SK-N-SH (cell line): Measurements from ENCODE around the gene NECTIN1. TPM values are rescaled to one million over a fixed set of nuclear protein-coding genes. Genes with fewer than 3 reads are reported as not detected.

Source experiments
- CTCF ChIA-PET: fragments of 300-600, 350-600 bp; formaldehyde crosslinking; extraction: SDS; loops from one replicate; lab custom pipeline; 2021; lab: Yijun Ruan, JAX
- POLR2A ChIA-PET: fragments of 350-600 bp; sonication (Branson Sonifier 250); formaldehyde crosslinking; extraction: SDS; loops from one replicate; lab custom pipeline; 2020; ENCODE audit warnings: antibody characterized with exemption, inconsistent platforms; lab: Yijun Ruan, JAX
- DNase-seq: peaks from one replicate; pipeline ENCODE4 v3.0.0; 2012
- H2AFZ ChIP-seq: fragments of 200-600 bp; sonication (generic); 2 replicates; pipeline ENCODE4 v1.8.1; 2016; ENCODE audit warnings: antibody characterized with exemption, mild to moderate bottlenecking, low read depth
- H3F3A ChIP-seq: fragments of 200-600 bp; sonication (generic); replicated peaks from 2 replicates; pipeline ENCODE3; 2016; ENCODE audit warnings: antibody characterized with exemption, mild to moderate bottlenecking; ENCODE audit not compliant: insufficient read depth
- H3K27ac ChIP-seq, 2 experiments: fragments of 200-500 bp in 1 of 2; fragments of 200-600 bp in 1 of 2; sonication (Bioruptor generic) in 1 of 2; sonication (generic), shearing (Covaris generic) in 1 of 2; 2 replicates each; pipeline versions ENCODE4 v1.5.1 to v1.6.1; 2014 to 2016; ENCODE audit warnings: low read depth in 2 of 2, inconsistent platforms in 1 of 2, low read length in 1 of 2, mild to moderate bottlenecking in 1 of 2, mixed read lengths in 1 of 2
- H3K27me3 ChIP-seq: fragments of 200-600 bp; sonication (generic), shearing (Covaris generic); 2 replicates; pipeline ENCODE4 v1.6.1; 2016; ENCODE audit warnings: mixed run types; ENCODE audit not compliant: insufficient read depth
- H3K36me3 ChIP-seq, 2 experiments: fragments of 200-500 bp in 1 of 2; fragments of 200-600 bp in 1 of 2; sonication (Bioruptor generic) in 1 of 2; sonication (generic) in 1 of 2; replicated peaks in 1 of 2; 2 replicates each; pipeline versions ENCODE3 to v1.5.1; 2014 to 2016; ENCODE audit warnings: low read length in 1 of 2, mild to moderate bottlenecking in 1 of 2; ENCODE audit not compliant: insufficient read depth in 2 of 2, control insufficient read depth in 1 of 2
- H3K4me1 ChIP-seq, 2 experiments: fragments of 200-500 bp in 1 of 2; fragments of 200-600 bp in 1 of 2; sonication (Bioruptor generic) in 1 of 2; sonication (generic), shearing (Covaris generic) in 1 of 2; 2 replicates each; pipeline versions ENCODE4 v1.5.1 to v1.6.1; 2014 to 2016; ENCODE audit warnings: low read depth in 1 of 2, low read length in 1 of 2, mixed run types in 1 of 2; ENCODE audit not compliant: insufficient read depth in 2 of 2, control insufficient read depth in 1 of 2
- H3K4me2 ChIP-seq: fragments of 200-600 bp; sonication (generic), shearing (Covaris generic); 2 replicates; pipeline ENCODE4 v1.6.1; 2017; ENCODE audit warnings: mixed run types
- H3K4me3 ChIP-seq, 2 experiments: fragments of 200-500 bp in 1 of 2; fragments of 200-600 bp in 1 of 2; sonication (Bioruptor generic) in 1 of 2; sonication (generic), shearing (Covaris generic) in 1 of 2; 2 replicates each; pipeline versions ENCODE4 v1.5.1 to v1.8.1; 2014 to 2016; ENCODE audit warnings: low read depth in 2 of 2, inconsistent platforms in 1 of 2, low read length in 1 of 2, mild to moderate bottlenecking in 1 of 2, mixed read lengths in 1 of 2, moderate library complexity in 1 of 2
- H3K79me2 ChIP-seq: fragments of 200-600 bp; sonication (generic); 2 replicates; pipeline ENCODE4 v1.8.1; 2017; ENCODE audit warnings: mild to moderate bottlenecking; ENCODE audit not compliant: insufficient read depth
- H3K9ac ChIP-seq: fragments of 200-600 bp; sonication (generic); 2 replicates; pipeline ENCODE4 v1.6.1; 2017; ENCODE audit warnings: mixed run types
- H3K9me2 ChIP-seq: fragments of 200-600 bp; sonication (generic); 2 replicates; pipeline ENCODE4 v1.6.1; 2017; ENCODE audit warnings: mixed run types
- H3K9me3 ChIP-seq: fragments of 200-600 bp; sonication (generic); 2 replicates; pipeline ENCODE4 v1.6.1; 2017; ENCODE audit warnings: mixed run types, mild to moderate bottlenecking, moderate library complexity
- H4K20me1 ChIP-seq: fragments of 200-600 bp; sonication (generic); 2 replicates; pipeline ENCODE4 v1.6.1; 2017; ENCODE audit warnings: mild to moderate bottlenecking, mixed run types; ENCODE audit not compliant: insufficient read depth
- EP300 ChIP-seq, 2 experiments: IDR thresholded peaks; 2 replicates each; pipeline versions ENCODE4 v1.4.0 to v1.6.1; 2012; ENCODE audit warnings: borderline replicate concordance in 1 of 2, low read depth in 1 of 2, low read length in 1 of 2
- FOXJ3 ChIP-seq: sonication (generic); formaldehyde crosslinking; IDR thresholded peaks from 2 replicates; pipeline ENCODE4 v1.5.1; 2020; ENCODE audit warnings: mild to moderate bottlenecking, missing genetic modification reagents
- FOXM1 ChIP-seq: IDR thresholded peaks from 2 replicates; pipeline ENCODE4 v1.4.0; 2012; ENCODE audit warnings: low read depth, mild to moderate bottlenecking
- JUND ChIP-seq: IDR thresholded peaks from 2 replicates; pipeline ENCODE4 v1.4.0; 2012
- MEF2A ChIP-seq: IDR thresholded peaks from 2 replicates; pipeline ENCODE4 v1.4.0; 2012; ENCODE audit warnings: low read depth, borderline replicate concordance
- MXI1 ChIP-seq: IDR thresholded peaks from 2 replicates; pipeline ENCODE4 v1.6.1; 2012; ENCODE audit warnings: mild to moderate bottlenecking, low read depth, low read length, improper control_type of control experiment
- NRF1 ChIP-seq: IDR thresholded peaks from 2 replicates; pipeline ENCODE4 v1.6.1; 2012; ENCODE audit warnings: low read depth, mild to moderate bottlenecking, low read length
- RCOR1 ChIP-seq: fragments of 150-350 bp; IDR thresholded peaks from 2 replicates; pipeline ENCODE4 v1.6.1; 2017; ENCODE audit warnings: antibody characterized with exemption, low read length
- TAF1 ChIP-seq: IDR thresholded peaks from 2 replicates; pipeline ENCODE4 v1.6.1; 2012; ENCODE audit warnings: low read depth, mild to moderate bottlenecking, low read length, moderate library complexity, borderline replicate concordance
- WGBS: methylation state at CpG from one replicate; pipeline ENCODE4 v1.1.6; 2017; ENCODE audit warnings: low lambda C conversion rate; 5-methylcytosine and 5-hydroxymethylcytosine counted together
- polyA plus RNA-seq, 3 experiments: library from polyadenylated mRNA; depleted of rRNA; stranded (reverse); fragments of >200 nt; gene quantifications; 2 replicates each; pipeline ENCODE4 v1.2.3, GENCODE V29; 2012
- TF ChIP-seq, protein P1 (sequence below): IDR thresholded peaks from 2 replicates; pipeline ENCODE4 v1.6.1; 2012; ENCODE audit warnings: mild to moderate bottlenecking, low read depth, low read length, moderate library complexity
- TF ChIP-seq, protein P2 (sequence below): IDR thresholded peaks from 2 replicates; pipeline ENCODE4 v1.4.0; 2012; ENCODE audit warnings: low read depth
- TF ChIP-seq, protein P3 (sequence below): fragments of 200-600 bp; sonication (generic); IDR thresholded peaks from 2 replicates; pipeline ENCODE4 v1.6.1; 2017; ENCODE audit warnings: antibody characterized with exemption, mild to moderate bottlenecking, moderate library complexity
- TF ChIP-seq, protein P4 (sequence below): fragments of 150-350 bp; IDR thresholded peaks from 2 replicates; pipeline ENCODE4 v1.6.1; 2017; ENCODE audit warnings: antibody characterized with exemption, low read length, low read depth, borderline replicate concordance

NECTIN1 gene
- polyA plus RNA-seq, 1 of the 3 experiments (the other 2 are of a cell fraction): 9.1 TPM

DNA sequence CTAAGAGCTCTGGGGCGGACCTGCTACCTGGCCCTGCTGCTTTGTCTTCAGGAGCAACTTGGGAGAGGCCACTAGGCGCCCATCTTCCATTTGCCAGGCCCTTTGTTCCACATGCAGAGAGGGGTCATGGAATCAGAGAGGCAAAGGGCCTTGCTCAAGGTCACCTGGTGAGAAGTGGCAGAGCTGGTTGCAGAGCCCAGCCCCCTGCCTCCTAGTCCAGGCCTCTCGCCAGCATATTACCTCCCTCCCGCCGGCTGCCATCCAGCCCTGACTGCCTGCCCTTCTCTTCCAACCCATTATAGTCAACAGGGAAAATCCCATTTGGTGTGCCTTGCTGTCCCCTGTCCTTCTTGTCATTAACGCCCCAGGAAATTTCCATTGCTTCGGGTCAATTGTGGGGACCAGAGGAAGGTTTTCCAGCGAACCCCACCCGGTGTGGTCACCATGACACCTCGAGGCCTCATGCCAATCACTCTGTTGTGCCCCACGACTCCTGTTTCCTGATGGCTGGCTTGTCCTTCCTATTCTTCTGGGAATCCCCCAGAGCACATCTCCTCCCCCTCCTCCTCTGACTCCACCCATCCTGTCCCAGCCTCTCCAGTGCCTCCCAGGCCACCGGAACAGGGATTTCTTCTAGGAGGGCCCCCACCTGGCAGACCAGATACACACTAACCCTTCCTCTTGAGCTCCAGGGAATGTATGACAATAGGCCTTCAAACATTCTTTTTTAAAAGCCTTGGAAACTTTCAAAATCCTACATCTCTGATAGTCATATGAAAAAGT, 77.0 kb downstream of the NECTIN1 start:
- Histone ChIP-seq H3K4me2 (no peak overlapping the region), H2AFZ (no peak overlapping the region), H3K9me3 (no peaks in the 10 kb centered on the region), H3K79me2 (no peaks in the 10 kb centered on the region)
- no peak for DNase-seq
- POLR2A ChIA-PET: no interaction called here
- TF ChIP-seq NRF1 (no peak), MXI1 (no peak), RCOR1 (no peak), FOXJ3 (CRISPR knock-in tag) (no peak), TAF1 (no peak)
- TF ChIP-seq, protein P1, sequence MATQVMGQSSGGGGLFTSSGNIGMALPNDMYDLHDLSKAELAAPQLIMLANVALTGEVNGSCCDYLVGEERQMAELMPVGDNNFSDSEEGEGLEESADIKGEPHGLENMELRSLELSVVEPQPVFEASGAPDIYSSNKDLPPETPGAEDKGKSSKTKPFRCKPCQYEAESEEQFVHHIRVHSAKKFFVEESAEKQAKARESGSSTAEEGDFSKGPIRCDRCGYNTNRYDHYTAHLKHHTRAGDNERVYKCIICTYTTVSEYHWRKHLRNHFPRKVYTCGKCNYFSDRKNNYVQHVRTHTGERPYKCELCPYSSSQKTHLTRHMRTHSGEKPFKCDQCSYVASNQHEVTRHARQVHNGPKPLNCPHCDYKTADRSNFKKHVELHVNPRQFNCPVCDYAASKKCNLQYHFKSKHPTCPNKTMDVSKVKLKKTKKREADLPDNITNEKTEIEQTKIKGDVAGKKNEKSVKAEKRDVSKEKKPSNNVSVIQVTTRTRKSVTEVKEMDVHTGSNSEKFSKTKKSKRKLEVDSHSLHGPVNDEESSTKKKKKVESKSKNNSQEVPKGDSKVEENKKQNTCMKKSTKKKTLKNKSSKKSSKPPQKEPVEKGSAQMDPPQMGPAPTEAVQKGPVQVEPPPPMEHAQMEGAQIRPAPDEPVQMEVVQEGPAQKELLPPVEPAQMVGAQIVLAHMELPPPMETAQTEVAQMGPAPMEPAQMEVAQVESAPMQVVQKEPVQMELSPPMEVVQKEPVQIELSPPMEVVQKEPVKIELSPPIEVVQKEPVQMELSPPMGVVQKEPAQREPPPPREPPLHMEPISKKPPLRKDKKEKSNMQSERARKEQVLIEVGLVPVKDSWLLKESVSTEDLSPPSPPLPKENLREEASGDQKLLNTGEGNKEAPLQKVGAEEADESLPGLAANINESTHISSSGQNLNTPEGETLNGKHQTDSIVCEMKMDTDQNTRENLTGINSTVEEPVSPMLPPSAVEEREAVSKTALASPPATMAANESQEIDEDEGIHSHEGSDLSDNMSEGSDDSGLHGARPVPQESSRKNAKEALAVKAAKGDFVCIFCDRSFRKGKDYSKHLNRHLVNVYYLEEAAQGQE: no peak
- TF ChIP-seq, protein P2, sequence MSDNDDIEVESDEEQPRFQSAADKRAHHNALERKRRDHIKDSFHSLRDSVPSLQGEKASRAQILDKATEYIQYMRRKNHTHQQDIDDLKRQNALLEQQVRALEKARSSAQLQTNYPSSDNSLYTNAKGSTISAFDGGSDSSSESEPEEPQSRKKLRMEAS: no peak
- TF ChIP-seq, all 33 proteins: peak for 0
- H3K36me3 ChIP-seq: no peaks in the 10 kb centered on the region
- WGBS: 62% methylated on average over 11 of the region's 12 CpGs
- no peak overlapping the region for H3K27ac ChIP-seq
- no peaks in the 10 kb centered on the region for H3K27me3 ChIP-seq
- H3F3A ChIP-seq: no peaks in the 10 kb centered on the region
- no peak overlapping the region for H3K4me3 ChIP-seq
- no peak overlapping the region for H3K9ac ChIP-seq
- no peaks in the 10 kb centered on the region for H4K20me1 ChIP-seq
- no peaks in the 10 kb centered on the region for H3K9me2 ChIP-seq
- H3K4me1 ChIP-seq: peaks cover 0 to 3% of the 10 kb centered on the region in 2 experiments; a peak in 2 of 4 replicates
- CTCF ChIA-PET: interaction anchor here (1.7 kb wide), 1 partner anchor 10 kb away, joined by 3 read pairs; no protein-coding TSS in a partner anchor

DNA sequence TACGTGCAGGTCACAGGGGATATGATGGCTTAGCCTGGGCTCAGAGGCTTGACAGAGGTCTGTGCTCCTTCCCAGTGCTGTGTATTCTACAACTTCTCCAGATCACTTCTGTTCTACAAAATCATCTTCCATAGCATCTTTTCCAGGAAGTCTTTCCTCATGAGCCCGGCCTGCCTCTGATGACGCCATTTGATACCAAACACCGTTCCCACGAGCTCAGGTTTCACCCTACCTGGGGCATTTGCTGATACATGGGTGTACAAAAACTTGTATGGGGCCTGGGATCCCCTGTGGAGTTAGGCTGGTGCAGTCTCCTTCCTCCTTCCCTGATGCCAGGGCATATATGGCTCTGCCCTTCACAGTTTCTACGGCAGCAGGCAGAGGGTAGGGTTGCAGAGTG, 78.7 kb downstream of the NECTIN1 start:
- Histone ChIP-seq H3K4me1 (peaks cover 0 to 3% of the 10 kb centered on the region in 2 experiments; a peak in 2 of 4 replicates), H3K4me3 (no peak overlapping the region), H3K27ac (no peak overlapping the region), H3K27me3 (no peaks in the 10 kb centered on the region), H3K36me3 (no peaks in the 10 kb centered on the region), H3F3A (no peaks in the 10 kb centered on the region), H3K9me2 (no peaks in the 10 kb centered on the region), H3K9ac (no peak overlapping the region), H3K9me3 (no peaks in the 10 kb centered on the region), H2AFZ (no peak overlapping the region), H3K79me2 (no peaks in the 10 kb centered on the region), H3K4me2 (no peak overlapping the region), H4K20me1 (no peaks in the 10 kb centered on the region)
- no peak for TF ChIP-seq EP300 (IDR thresholded peaks at IDR 0.05; ENCODE audit: borderline replicate concordance in 1 of 2, low read depth in 1 of 2, low read length in 1 of 2)
- TF ChIP-seq, protein P3, sequence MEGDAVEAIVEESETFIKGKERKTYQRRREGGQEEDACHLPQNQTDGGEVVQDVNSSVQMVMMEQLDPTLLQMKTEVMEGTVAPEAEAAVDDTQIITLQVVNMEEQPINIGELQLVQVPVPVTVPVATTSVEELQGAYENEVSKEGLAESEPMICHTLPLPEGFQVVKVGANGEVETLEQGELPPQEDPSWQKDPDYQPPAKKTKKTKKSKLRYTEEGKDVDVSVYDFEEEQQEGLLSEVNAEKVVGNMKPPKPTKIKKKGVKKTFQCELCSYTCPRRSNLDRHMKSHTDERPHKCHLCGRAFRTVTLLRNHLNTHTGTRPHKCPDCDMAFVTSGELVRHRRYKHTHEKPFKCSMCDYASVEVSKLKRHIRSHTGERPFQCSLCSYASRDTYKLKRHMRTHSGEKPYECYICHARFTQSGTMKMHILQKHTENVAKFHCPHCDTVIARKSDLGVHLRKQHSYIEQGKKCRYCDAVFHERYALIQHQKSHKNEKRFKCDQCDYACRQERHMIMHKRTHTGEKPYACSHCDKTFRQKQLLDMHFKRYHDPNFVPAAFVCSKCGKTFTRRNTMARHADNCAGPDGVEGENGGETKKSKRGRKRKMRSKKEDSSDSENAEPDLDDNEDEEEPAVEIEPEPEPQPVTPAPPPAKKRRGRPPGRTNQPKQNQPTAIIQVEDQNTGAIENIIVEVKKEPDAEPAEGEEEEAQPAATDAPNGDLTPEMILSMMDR: no peak
- no peak for TF ChIP-seq JUND
- TF ChIP-seq, protein P4, sequence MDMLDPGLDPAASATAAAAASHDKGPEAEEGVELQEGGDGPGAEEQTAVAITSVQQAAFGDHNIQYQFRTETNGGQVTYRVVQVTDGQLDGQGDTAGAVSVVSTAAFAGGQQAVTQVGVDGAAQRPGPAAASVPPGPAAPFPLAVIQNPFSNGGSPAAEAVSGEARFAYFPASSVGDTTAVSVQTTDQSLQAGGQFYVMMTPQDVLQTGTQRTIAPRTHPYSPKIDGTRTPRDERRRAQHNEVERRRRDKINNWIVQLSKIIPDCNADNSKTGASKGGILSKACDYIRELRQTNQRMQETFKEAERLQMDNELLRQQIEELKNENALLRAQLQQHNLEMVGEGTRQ: no peak
- TF ChIP-seq MEF2A: no peak
- no peak for TF ChIP-seq FOXM1
- CTCF ChIA-PET: interaction anchor here (0.6 to 1.2 kb wide), 2 partner anchors 36 to 312 kb away, joined by 3 read pairs; no protein-coding TSS in a partner anchor
- POLR2A ChIA-PET: no interaction called here
- no peak for DNase-seq
- WGBS: 73% methylated on average over 6 of the region's 6 CpGs
